Measurements from ENCODE around the gene SPSB4.

Gene SPSB4

GRCh38 chr3:141174674-141175073, 123.5 kb downstream of the SPSB4 start:
- POLR2A ChIA-PET, result no interaction called here
- no peak for DNase-seq (ENCODE audit: extremely low spot score)
- no peak for TF ChIP-seq CTCF (IDR thresholded peaks at IDR 0.05; ENCODE audit: control extremely low read depth, extremely low read depth, low read depth, missing control alignments)
- CTCF ChIA-PET, result interaction anchor here (1.4 to 1.5 kb wide), 2 partner anchors 57 to 164 kb away, joined by 3 to 5 read pairs; partner anchors contain the start of gene PXYLP1

GRCh38 chr3:141176775-141177174, 125.6 kb downstream of the SPSB4 start:
- TF ChIP-seq CTCF (IDR thresholded peaks at IDR 0.05; ENCODE audit: control extremely low read depth, extremely low read depth, low read depth, missing control alignments), result no peak
- POLR2A ChIA-PET, result no interaction called here
- no peak for DNase-seq (ENCODE audit: extremely low spot score)
- CTCF ChIA-PET, result interaction anchor here (1.5 to 3.6 kb wide), 2 partner anchors 8 to 15 kb away, joined by 3 to 22 read pairs; no protein-coding TSS in a partner anchor

- ChIA-PET POLR2A (no interaction called here), CTCF (interaction anchor here (0.7 to 3.6 kb wide), 4 partner anchors 10 to 29 kb away, joined by 3 to 22 read pairs (median 4); no protein-coding TSS in a partner anchor)
- no peak for TF ChIP-seq CTCF (IDR thresholded peaks at IDR 0.05; ENCODE audit: control extremely low read depth, extremely low read depth, low read depth, missing control alignments)
- no peak for DNase-seq (ENCODE audit: extremely low spot score)
Measured at GRCh38 chr3:141178026-141178425, 126.9 kb downstream of the SPSB4 start.

GRCh38 chr3:141178551-141178950, 127.4 kb downstream of the SPSB4 start:
- POLR2A ChIA-PET, result no interaction called here
- TF ChIP-seq CTCF (IDR thresholded peaks at IDR 0.05; ENCODE audit: control extremely low read depth, extremely low read depth, low read depth, missing control alignments), result no peak
- CTCF ChIA-PET, result interaction anchor here (0.7 to 3.6 kb wide), 3 partner anchors 9 to 14 kb away, joined by 3 to 22 read pairs (median 6); no protein-coding TSS in a partner anchor

GRCh38 chr3:141179983-141180382, 128.8 kb downstream of the SPSB4 start:
- POLR2A ChIA-PET, result no interaction called here
- DNase-seq (ENCODE audit: extremely low spot score), result no peak
- no peak for TF ChIP-seq CTCF (IDR thresholded peaks at IDR 0.05; ENCODE audit: control extremely low read depth, extremely low read depth, low read depth, missing control alignments)
- CTCF ChIA-PET, result interaction anchor here (1.1 to 3.6 kb wide), 3 partner anchors 12 to 168 kb away, joined by 3 to 22 read pairs (median 4); no protein-coding TSS in a partner anchor

More at GRCh38 chr3:141178551-141178950, 127.4 kb downstream of the SPSB4 start:
- no peak for DNase-seq (ENCODE audit: extremely low spot score)

GRCh38 chr3:141181196-141181595, 130.0 kb downstream of the SPSB4 start:
- DNase-seq (ENCODE audit: extremely low spot score), result no peak
- TF ChIP-seq CTCF (IDR thresholded peaks at IDR 0.05; ENCODE audit: control extremely low read depth, extremely low read depth, low read depth, missing control alignments), result no peak
- CTCF ChIA-PET, result no interaction called here
- POLR2A ChIA-PET, result no interaction called here

Data from GM10248 (cell line).